ENCODE measurements around the gene SLC10A3.

The SLC10A3 gene

DNA sequence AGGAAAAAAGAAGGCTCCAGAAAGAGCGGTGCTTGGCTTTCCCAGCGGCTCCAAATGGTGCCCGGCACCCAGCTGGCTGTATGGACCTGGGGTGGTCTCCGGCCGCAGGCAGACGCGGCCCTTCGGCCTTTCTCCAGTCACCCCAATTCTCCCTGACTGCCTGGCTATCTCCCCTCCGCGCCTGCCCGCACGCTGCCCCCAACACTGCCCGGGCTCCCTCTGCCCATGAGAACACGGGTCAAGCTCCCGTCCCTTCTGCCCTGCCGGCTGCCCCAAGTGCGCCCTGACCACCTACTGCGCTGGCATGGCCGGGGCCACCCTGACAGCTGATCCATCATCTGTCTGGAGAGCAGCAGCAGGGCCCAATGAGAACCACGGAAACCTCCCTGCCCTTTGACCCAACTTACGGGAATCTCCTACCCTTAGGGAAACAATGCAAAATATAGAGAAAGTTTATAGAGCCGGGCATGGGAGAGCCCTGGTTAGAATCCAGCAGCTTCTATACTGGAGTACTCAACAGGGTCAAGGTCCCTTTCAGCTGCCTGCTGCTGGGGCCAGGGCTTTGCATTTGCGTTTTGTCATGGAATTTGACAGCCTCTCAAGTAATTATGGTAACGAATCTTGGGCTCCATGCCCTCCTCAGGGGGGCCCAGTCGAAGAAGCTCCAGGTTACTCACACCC lies 26.8 kb upstream of the SLC10A3 start:
- ATAC-seq (replicated peaks; ENCODE audit: extremely low read depth, poor library complexity, severe bottlenecking) (no peak), DNase-seq (ENCODE audit: low spot score in 2 of 2) (no peak)
- no peak overlapping the region for H3K4me3 Mint-ChIP-seq
- peaks cover 14% of the 10 kb centered on the region for H3K4me1 Mint-ChIP-seq
- no peak overlapping the region for H3K27ac Mint-ChIP-seq (ENCODE audit: low read depth)
- no peaks in the 10 kb centered on the region for H3K9me3 Mint-ChIP-seq
- peaks cover 2% of the 10 kb centered on the region for H3K36me3 Mint-ChIP-seq (ENCODE audit: insufficient read depth)
- H3K27me3 Mint-ChIP-seq, result no peaks in the 10 kb centered on the region

- H3K27ac Mint-ChIP-seq (ENCODE audit: low read depth), result peak overlapping the region; percentile 74
- ATAC-seq (replicated peaks; ENCODE audit: extremely low read depth, poor library complexity, severe bottlenecking) (peak; percentile 55), DNase-seq (ENCODE audit: low spot score in 2 of 2) (peak in 1 of 2 donors; percentile 9)
- H3K9me3 Mint-ChIP-seq, result no peaks in the 10 kb centered on the region
- peaks cover 2% of the 10 kb centered on the region for H3K36me3 Mint-ChIP-seq (ENCODE audit: insufficient read depth)
- peak overlapping the region; percentile 78 for H3K4me3 Mint-ChIP-seq
- H3K27me3 Mint-ChIP-seq, result no peaks in the 10 kb centered on the region
- peaks cover 15% of the 10 kb centered on the region for H3K4me1 Mint-ChIP-seq
These were observed 26.2 kb upstream of the SLC10A3 start for GRCh38 chrX:154516656-154517100.

DNA sequence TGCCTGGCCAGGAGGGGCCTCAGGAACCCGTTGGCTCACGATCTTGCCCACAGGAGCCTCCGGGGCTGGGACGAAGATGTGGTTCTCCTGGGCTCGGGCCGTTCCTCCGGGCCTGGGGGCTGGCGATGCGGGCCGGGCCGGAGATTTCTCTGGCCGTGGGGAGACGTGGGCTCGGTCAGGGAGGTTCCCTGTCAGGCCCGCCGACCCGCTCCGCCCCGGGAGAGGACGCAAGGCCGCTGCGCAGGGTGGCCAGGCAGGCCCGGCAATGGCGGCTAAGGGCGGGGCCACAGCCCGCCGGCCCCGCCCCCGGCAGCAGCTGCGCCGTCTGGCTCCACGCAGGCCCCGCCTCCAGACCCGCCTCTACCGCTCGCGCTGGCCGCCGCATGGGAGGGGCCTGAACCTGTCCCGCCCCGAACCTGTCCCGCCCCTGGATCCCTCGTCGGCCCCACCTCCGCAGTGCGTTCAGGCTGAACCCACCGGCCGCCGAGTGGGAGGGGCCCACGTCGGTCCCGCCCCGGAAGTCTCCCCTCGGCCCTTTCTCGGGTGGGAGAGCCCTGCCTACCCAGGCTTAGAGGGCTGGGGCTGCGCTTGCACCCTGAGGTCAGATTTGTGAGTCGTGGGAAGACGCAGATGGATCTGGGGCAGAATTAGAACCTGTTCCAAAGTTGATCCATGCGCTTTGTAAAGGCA lies 25.7 kb upstream of the SLC10A3 start, which contains the start of gene FAM3A:
Gene FAM3A, minus strand, starts transcription at position 267 of the 690 bp plus-strand sequence. CDS start 460 bp downstream, outside the sequence.
- peak within 1 kb of the TSS; percentile 78 for H3K4me3 Mint-ChIP-seq
- H3K36me3 Mint-ChIP-seq (ENCODE audit: insufficient read depth), result peaks cover 2% of the 10 kb centered on the region
- H3K4me1 Mint-ChIP-seq, result peaks cover 21% of the 10 kb centered on the region
- H3K27ac Mint-ChIP-seq (ENCODE audit: low read depth), result peak within 1 kb of the TSS; percentile 76
- DNase-seq (ENCODE audit: low spot score in 2 of 2) (peak; percentile 69 to 84), ATAC-seq (replicated peaks; ENCODE audit: extremely low read depth, poor library complexity, severe bottlenecking) (peak; percentile 93)
- H3K9me3 Mint-ChIP-seq, result no peaks in the 10 kb centered on the region
- H3K27me3 Mint-ChIP-seq, result no peaks in the 10 kb centered on the region

- no peaks in the 10 kb centered on the region for H3K9me3 Mint-ChIP-seq
- H3K27me3 Mint-ChIP-seq, result no peaks in the 10 kb centered on the region
- DNase-seq (ENCODE audit: low spot score in 2 of 2), result no peak
- ATAC-seq (replicated peaks; ENCODE audit: extremely low read depth, poor library complexity, severe bottlenecking), result no peak
- peak overlapping the region; percentile 76 for H3K27ac Mint-ChIP-seq (ENCODE audit: low read depth)
- H3K4me3 Mint-ChIP-seq, result peak overlapping the region; percentile 78
- H3K36me3 Mint-ChIP-seq (ENCODE audit: insufficient read depth), result peaks cover 2% of the 10 kb centered on the region
- H3K4me1 Mint-ChIP-seq, result peaks cover 26% of the 10 kb centered on the region
These were observed 24.9 kb upstream of the SLC10A3 start for GRCh38 chrX:154515090-154515965.

- Mint-ChIP-seq H3K9me3 (no peaks in the 10 kb centered on the region), H3K27ac (ENCODE audit: low read depth) (no peak overlapping the region), H3K4me1 (peaks cover 26% of the 10 kb centered on the region), H3K4me3 (peak overlapping the region; percentile 7), H3K27me3 (no peaks in the 10 kb centered on the region), H3K36me3 (ENCODE audit: insufficient read depth) (peaks cover 2% of the 10 kb centered on the region)
- DNase-seq (ENCODE audit: low spot score in 2 of 2) (no peak), ATAC-seq (replicated peaks; ENCODE audit: extremely low read depth, poor library complexity, severe bottlenecking) (no peak)
These were observed 23.3 kb upstream of the SLC10A3 start for GRCh38 chrX:154513716-154514115.

DNA sequence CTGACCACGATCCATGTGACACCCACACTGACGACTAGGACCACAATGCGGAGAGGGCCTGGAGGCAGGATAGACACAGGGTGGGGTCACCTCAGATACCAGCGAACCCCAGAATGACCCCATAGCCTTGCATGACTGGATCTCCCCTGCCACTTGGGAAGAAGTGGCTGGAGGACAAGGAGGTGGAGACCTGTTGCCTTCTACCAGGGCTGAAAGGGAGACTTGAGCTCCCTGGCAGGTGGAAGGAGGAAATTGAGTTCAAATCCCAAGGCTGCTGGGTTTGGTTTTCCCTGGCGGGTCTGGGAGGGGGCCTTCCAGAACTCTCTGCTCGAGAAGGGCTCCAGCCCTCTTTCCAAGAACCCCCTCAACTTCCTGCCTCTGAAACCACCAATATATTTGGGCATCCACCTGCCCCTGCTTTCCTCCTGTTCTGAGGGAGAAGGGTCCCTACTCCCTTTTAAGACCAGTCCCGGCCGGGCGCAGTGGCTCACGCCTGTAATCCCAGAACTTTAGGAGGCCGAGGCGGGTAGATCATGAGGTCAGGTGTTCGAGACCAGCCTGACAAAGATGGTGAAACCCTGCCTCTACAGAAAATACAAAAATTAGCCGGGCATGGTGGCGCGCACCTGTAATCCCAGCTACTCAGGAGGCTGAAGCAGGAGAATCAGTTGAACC lies 22.6 kb upstream of the SLC10A3 start:
- H3K27ac Mint-ChIP-seq (ENCODE audit: low read depth), result no peak overlapping the region
- peaks cover 26% of the 10 kb centered on the region for H3K4me1 Mint-ChIP-seq
- no peak for ATAC-seq (replicated peaks; ENCODE audit: extremely low read depth, poor library complexity, severe bottlenecking)
- H3K27me3 Mint-ChIP-seq, result no peaks in the 10 kb centered on the region
- DNase-seq (ENCODE audit: low spot score in 2 of 2), result no peak
- H3K9me3 Mint-ChIP-seq, result no peaks in the 10 kb centered on the region
- peaks cover 2% of the 10 kb centered on the region for H3K36me3 Mint-ChIP-seq (ENCODE audit: insufficient read depth)
- H3K4me3 Mint-ChIP-seq, result no peak overlapping the region

DNA sequence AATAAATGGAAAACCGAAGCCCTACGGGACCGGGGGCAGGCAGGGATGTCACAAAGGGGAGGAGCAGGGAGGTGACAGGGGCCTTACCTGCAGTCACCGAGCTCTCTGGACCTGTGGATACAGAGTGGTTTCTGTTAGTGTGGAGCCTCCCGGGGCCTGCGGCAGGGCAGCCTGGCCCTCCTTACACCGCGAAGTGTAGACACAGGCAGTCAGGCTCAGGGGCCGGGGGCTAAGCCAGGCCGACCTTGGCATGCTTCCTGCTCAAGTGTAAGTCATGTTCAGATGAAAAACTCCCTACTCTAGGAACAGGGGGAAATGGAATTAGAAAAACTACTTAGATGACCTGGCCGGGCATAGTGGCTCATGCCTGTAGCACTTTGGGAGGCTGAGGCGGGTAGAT lies 21.3 kb upstream of the SLC10A3 start:
- Mint-ChIP-seq H3K36me3 (ENCODE audit: insufficient read depth) (peaks cover 5% of the 10 kb centered on the region), H3K27me3 (no peaks in the 10 kb centered on the region), H3K4me3 (no peak overlapping the region), H3K4me1 (peaks cover 26% of the 10 kb centered on the region), H3K9me3 (no peaks in the 10 kb centered on the region), H3K27ac (ENCODE audit: low read depth) (no peak overlapping the region)
- ATAC-seq (replicated peaks; ENCODE audit: extremely low read depth, poor library complexity, severe bottlenecking), result no peak
- no peak for DNase-seq (ENCODE audit: low spot score in 2 of 2)

GRCh38 chrX:154509455-154509854 lies 19.0 kb upstream of the SLC10A3 start:
- Mint-ChIP-seq H3K27ac (ENCODE audit: low read depth) (no peak overlapping the region), H3K4me3 (no peak overlapping the region), H3K4me1 (peaks cover 20% of the 10 kb centered on the region), H3K9me3 (no peaks in the 10 kb centered on the region), H3K27me3 (no peaks in the 10 kb centered on the region), H3K36me3 (ENCODE audit: insufficient read depth) (peaks cover 9% of the 10 kb centered on the region)
- no peak for DNase-seq (ENCODE audit: low spot score in 2 of 2)
- no peak for ATAC-seq (replicated peaks; ENCODE audit: extremely low read depth, poor library complexity, severe bottlenecking)

- H3K9me3 Mint-ChIP-seq, result no peaks in the 10 kb centered on the region
- peaks cover 13% of the 10 kb centered on the region for H3K4me1 Mint-ChIP-seq
- ATAC-seq (replicated peaks; ENCODE audit: extremely low read depth, poor library complexity, severe bottlenecking) (no peak), DNase-seq (ENCODE audit: low spot score in 2 of 2) (no peak)
- no peaks in the 10 kb centered on the region for H3K27me3 Mint-ChIP-seq
- peaks cover 8% of the 10 kb centered on the region for H3K36me3 Mint-ChIP-seq (ENCODE audit: insufficient read depth)
- H3K4me3 Mint-ChIP-seq, result no peak overlapping the region
- no peak overlapping the region for H3K27ac Mint-ChIP-seq (ENCODE audit: low read depth)
These were observed 17.9 kb upstream of the SLC10A3 start for GRCh38 chrX:154508384-154508745.

DNA sequence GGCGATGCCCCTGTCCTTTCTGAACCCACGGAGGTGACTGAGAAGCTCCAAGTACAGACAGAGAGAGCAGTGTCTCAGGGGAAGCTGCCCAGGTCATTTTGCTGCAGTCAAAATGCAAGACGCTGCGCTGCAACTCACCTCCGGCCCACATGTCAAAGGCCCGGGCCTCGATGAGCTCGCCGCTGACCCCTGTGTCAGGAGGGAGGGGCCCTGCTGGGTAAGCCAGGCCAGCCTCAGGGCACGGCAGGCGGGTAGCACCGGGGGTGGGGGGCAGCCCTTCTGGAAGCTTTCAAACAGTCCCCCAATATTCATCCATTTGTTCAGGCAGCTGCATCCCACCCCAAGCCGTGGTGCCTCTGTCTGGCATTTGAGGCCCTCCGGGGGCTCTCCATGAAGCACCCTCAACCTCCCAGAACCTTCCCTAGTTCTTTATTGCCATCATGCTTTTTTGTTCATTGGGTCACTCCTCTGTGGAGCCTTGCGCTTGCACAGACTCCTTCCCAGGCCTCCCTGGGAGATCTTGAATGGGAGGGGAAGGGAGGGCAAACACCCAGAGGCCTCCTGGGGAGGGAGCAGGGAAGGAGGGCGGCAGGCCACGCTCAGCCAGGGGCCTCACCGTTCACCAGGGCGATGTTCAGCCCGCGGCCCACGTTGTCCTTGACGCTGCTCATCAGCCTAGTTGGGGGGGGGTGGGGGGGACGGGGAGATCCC lies 17.4 kb upstream of the SLC10A3 start:
- DNase-seq (ENCODE audit: low spot score in 2 of 2), result no peak
- Mint-ChIP-seq H3K4me1 (peaks cover 12% of the 10 kb centered on the region), H3K27me3 (no peaks in the 10 kb centered on the region), H3K4me3 (no peak overlapping the region), H3K27ac (ENCODE audit: low read depth) (no peak overlapping the region), H3K36me3 (ENCODE audit: insufficient read depth) (peaks cover 8% of the 10 kb centered on the region), H3K9me3 (no peaks in the 10 kb centered on the region)
- ATAC-seq (replicated peaks; ENCODE audit: extremely low read depth, poor library complexity, severe bottlenecking), result no peak

- Mint-ChIP-seq H3K36me3 (ENCODE audit: insufficient read depth) (peaks cover 8% of the 10 kb centered on the region), H3K4me1 (peaks cover 11% of the 10 kb centered on the region), H3K27ac (ENCODE audit: low read depth) (no peak overlapping the region), H3K9me3 (no peaks in the 10 kb centered on the region), H3K4me3 (no peak overlapping the region), H3K27me3 (no peaks in the 10 kb centered on the region)
- no peak for ATAC-seq (replicated peaks; ENCODE audit: extremely low read depth, poor library complexity, severe bottlenecking)
- DNase-seq (ENCODE audit: low spot score in 2 of 2), result no peak
These were observed 16.3 kb upstream of the SLC10A3 start for GRCh38 chrX:154506483-154507332.
